ENCODE results near the gene ESRRG.
A peak's percentile ranks its signal among the peaks of the same experiment; 100 is the strongest.

The ESRRG gene

GRCh38 chr1:216723274-216723780 is at the start of gene ESRRG:
Gene ESRRG (minus strand): TSS chr1:216723429. CDS start chr1:216723299, 130 bp downstream.
- peak; percentile 31 for DNase-seq (ENCODE audit: low read depth)
- peak within 1 kb of the TSS; percentile 65 for H3K4me3 ChIP-seq (ENCODE audit: low read length)
- no peak for TF ChIP-seq CTCF (conservative IDR thresholded peaks at IDR 0.05; ENCODE audit: low read depth, low read length)

DNA sequence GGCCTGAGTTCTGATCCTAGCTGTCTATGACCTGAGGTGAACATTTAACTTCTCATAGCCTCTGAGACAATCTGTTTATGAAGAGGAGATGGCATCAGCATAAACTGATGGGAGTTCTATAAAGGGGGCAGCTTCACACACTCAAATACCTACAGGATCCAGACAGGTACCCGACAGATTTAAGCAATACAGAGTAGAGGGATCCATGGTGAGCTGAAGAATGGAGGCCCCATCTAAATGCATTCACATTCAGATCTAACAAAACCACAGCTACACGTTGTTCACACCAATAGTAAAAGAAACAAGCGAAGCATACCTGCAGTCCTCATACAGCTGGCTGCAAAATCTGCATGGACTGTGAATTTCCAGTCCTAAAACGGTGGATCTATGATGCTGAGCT is 48.7 kb upstream of the ESRRG start:
- DNase-seq (ENCODE audit: low read depth): no peak
- no peak overlapping the region for H3K4me3 ChIP-seq (ENCODE audit: low read length)
- TF ChIP-seq CTCF (conservative IDR thresholded peaks at IDR 0.05; ENCODE audit: low read depth, low read length): no peak

DNA sequence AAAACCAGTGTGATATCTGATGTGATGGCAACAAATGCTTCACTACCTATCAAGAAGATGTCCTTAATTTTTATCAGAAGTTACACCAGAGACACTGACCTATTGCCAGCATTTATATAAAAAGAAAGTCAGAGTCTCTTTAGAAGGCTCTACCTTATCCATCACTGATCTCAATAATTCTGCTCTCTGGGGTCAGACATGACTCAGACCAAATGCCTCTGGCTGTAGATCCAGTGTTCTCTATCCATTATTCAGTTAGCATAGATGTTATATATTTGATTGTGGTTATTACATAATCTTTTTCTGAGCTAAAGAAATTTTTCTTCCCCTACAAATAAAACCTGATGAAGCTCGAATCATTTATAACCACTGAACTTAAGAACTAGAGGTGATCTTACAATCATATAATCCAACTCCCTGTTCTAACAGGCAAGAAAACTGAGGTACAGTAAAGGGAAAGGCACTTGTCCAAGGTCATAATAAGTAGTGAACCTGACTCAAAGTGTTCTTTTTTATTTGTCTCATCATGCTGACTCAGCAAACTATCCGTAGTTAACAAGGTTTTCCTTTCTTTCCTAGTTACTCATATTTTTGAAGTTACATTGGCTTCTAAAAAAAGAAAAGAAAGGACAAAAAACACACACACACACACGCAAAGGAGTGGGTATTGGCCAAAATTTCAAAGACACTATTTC is 43.6 kb upstream of the ESRRG start:
- no peak overlapping the region for H3K4me3 ChIP-seq (ENCODE audit: low read length)
- no peak for TF ChIP-seq CTCF (conservative IDR thresholded peaks at IDR 0.05; ENCODE audit: low read depth, low read length)
- peak; percentile 39 for DNase-seq (ENCODE audit: low read depth)

DNA sequence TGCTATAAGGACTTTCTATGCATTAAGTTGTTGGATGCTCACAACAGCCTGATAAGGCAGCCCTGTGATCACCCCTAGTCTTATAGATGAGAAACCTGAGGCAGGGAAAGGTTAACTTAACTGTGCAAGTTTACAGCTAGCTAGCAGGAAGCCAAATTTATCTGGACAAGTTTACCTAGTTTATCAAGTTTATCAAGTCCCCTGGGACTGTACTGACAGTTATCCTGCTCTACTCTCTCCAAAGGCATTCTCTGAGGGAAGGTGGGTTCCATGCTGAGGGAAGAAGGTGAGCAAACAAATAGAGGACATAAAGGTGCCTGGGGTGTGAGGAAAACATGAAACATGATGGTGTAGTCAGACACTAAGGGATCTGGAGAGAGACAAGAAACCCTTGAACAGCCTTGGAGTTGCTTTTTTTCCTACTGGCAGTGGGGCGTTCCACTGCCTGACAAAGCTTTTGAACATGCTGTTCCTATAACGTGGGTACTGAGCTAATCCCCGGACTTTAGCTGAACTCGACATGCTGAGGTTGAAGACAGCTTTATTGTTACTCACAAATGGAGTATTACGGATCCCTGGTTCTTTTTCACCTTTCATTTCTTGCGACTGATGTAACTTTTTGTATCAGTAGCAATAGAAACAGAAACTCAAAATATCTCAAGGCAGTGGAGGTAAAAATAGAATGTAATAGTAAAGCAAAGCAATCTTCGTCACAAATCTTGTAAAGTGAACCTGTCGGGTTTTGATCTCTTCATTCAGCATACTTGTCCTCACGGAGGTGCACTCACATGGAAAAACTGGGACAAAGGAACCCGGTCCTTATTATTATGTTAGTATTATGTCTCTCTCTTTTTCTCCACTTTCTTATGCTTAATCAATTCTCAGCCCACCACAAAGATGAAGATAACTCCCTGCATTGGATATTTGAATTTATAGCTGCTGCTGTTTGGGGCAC is 42.4 kb upstream of the ESRRG start:
- no peak for TF ChIP-seq CTCF (conservative IDR thresholded peaks at IDR 0.05; ENCODE audit: low read depth, low read length)
- H3K4me3 ChIP-seq (ENCODE audit: low read length): no peak overlapping the region
- peak; percentile 52 for DNase-seq (ENCODE audit: low read depth)

DNA sequence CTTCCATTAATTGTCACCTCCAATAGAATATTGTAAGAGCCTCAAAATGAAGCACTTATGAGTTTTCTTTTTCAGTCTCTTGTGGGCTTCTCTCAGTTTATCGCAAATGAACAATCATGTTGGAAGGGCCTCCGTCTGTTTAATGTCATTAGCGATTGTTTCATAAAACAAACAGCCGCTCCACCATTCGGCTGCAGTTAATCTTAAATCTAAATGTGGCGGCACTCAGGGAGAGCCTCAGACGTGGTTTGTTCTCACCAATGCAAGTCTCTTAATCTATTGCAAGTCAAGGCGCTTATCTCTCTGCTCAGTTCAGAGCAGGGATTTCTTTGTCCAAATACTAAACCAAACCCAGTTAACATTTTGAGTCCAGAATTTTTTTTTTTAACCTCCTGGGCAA is 34.9 kb upstream of the ESRRG start:
- H3K4me3 ChIP-seq (ENCODE audit: low read length): no peak overlapping the region
- no peak for DNase-seq (ENCODE audit: low read depth)
- no peak for TF ChIP-seq CTCF (conservative IDR thresholded peaks at IDR 0.05; ENCODE audit: low read depth, low read length)

- DNase-seq (ENCODE audit: low read depth): no peak
- H3K4me3 ChIP-seq (ENCODE audit: low read length): no peak overlapping the region
- TF ChIP-seq CTCF (conservative IDR thresholded peaks at IDR 0.05; ENCODE audit: low read depth, low read length): no peak
Measured at GRCh38 chr1:216757110-216757509, 33.9 kb upstream of the ESRRG start.

Data from retinal pigment epithelial cell (primary cell).